Lower leg skin (tissue), 3 donors: ENCODE results near the gene F10.

Experiments
- CTCF ChIP-seq, 3 donors: fragments of 450-650 bp; IDR thresholded peaks; one replicate each; pipeline ENCODE4 v1.5.1; 2016; ENCODE audit warnings: antibody characterized with exemption in 3 of 3, mild to moderate bottlenecking in 3 of 3, moderate library complexity in 2 of 3
- POLR2A ChIP-seq, 2 donors: fragments of 450-650 bp; IDR thresholded peaks; one replicate each; pipeline ENCODE4 v1.6.1; 2016 to 2017; ENCODE audit warnings: antibody characterized with exemption in 2 of 2, mild to moderate bottlenecking in 1 of 2, moderate library complexity in 1 of 2

GRCh38 chr13:113125506-113126264 is 3.1 kb downstream of the F10 start:
- no peak for TF ChIP-seq CTCF (IDR thresholded peaks at IDR 0.05)
- no peak for TF ChIP-seq POLR2A (IDR thresholded peaks at IDR 0.05)
